Measurements from ENCODE around the gene FEM1C.

DNA sequence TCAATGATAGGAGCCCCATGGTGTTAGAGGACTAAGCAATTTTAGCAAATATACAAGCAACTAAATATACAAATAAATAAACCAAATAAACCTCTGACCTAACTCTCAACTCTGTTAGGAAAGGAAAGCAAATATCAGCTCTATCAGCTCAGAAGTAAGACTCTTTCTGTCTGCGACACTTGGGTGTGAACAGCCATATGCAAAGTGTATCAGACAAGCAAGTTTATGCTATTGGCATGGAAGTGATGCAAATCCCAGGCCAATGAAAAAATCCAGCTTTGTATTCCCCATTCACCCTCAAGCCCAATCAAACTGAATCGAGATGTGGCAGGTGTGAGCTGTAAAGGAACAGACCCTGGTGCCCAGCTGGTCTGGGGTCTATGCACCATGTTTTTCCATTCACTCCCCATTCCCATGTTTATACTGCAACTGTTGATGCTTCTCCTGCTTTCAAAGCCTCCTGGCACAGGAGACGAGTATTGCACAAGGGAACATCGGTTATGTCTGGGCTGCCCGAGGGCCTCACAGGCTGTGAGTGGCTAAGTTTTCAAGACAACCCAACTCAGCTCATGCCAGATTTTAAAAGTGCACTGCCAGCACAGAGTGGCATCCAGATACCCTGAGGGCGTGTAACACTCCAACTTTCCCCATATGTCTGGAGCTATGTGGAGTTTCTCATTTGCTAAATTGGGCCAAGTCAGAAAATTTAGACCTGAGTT is 73.1 kb downstream of the FEM1C start:
- TF ChIP-seq, protein P1, sequence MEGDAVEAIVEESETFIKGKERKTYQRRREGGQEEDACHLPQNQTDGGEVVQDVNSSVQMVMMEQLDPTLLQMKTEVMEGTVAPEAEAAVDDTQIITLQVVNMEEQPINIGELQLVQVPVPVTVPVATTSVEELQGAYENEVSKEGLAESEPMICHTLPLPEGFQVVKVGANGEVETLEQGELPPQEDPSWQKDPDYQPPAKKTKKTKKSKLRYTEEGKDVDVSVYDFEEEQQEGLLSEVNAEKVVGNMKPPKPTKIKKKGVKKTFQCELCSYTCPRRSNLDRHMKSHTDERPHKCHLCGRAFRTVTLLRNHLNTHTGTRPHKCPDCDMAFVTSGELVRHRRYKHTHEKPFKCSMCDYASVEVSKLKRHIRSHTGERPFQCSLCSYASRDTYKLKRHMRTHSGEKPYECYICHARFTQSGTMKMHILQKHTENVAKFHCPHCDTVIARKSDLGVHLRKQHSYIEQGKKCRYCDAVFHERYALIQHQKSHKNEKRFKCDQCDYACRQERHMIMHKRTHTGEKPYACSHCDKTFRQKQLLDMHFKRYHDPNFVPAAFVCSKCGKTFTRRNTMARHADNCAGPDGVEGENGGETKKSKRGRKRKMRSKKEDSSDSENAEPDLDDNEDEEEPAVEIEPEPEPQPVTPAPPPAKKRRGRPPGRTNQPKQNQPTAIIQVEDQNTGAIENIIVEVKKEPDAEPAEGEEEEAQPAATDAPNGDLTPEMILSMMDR (IDR thresholded peaks at IDR 0.05): no peak
- no peak for TF ChIP-seq POLR2A (IDR thresholded peaks at IDR 0.05)
